Endothelial cell of umbilical vein (primary cell): Measurements from ENCODE around the gene IRF2BP2. TPM values are rescaled to one million over a fixed set of nuclear protein-coding genes. Genes with fewer than 3 reads are reported as not detected.

ENCODE experiments used
- BruUV-seq: library from RNA; stranded (reverse); fragments of 400-500 nt; replicated peaks from 2 replicates; lab custom pipeline; 2021; lab: Mats Ljungman, UMichigan
- CTCF ChIA-PET: fragments of 300-600, 350-600 bp; sonication (Branson Sonifier 250); formaldehyde crosslinking; loops from one replicate; lab custom pipeline; 2021; ENCODE audit warnings: antibody characterized with exemption, inconsistent platforms; lab: Charles Lee
- POLR2A ChIA-PET: fragments of 300-600, 350-600 bp; sonication (Branson Sonifier 250); formaldehyde crosslinking; loops from one replicate; lab custom pipeline; 2021; ENCODE audit warnings: antibody characterized with exemption, inconsistent platforms; lab: Charles Lee
- DNase-seq: peaks from one replicate; pipeline ENCODE4 v3.0.0-alpha.2; 2011; ENCODE audit warnings: low read depth, low spot score
- FAIRE-seq: peaks from 2 replicates; lab custom pipeline; 2011; peaks lifted over from hg19 to GRCh38; lab: Jason Lieb, UNC
- H2AFZ ChIP-seq: 2 replicates; pipeline ENCODE4 v1.6.0; 2012; ENCODE audit warnings: low read depth, low read length, control low read depth, inconsistent platforms
- H3K27ac ChIP-seq: 2 replicates; pipeline ENCODE4 v1.5.1; 2011; ENCODE audit warnings: low read depth, mild to moderate bottlenecking, control low read depth, low read length, moderate library complexity; ENCODE audit not compliant: insufficient read depth
- H3K27me3 ChIP-seq, 2 experiments: 2 replicates each; pipeline versions ENCODE4 v1.6.0 to v1.6.1; 2011; ENCODE audit warnings: low read length in 2 of 2, mixed read lengths in 1 of 2; ENCODE audit not compliant: control insufficient read depth in 2 of 2, insufficient read depth in 2 of 2
- H3K36me3 ChIP-seq, 2 experiments: 2 replicates in 1 of 2; 3 replicates in 1 of 2; pipeline ENCODE4 v1.5.1; 2011; ENCODE audit warnings: low read length in 2 of 2, mild to moderate bottlenecking in 1 of 2, moderate library complexity in 1 of 2; ENCODE audit not compliant: control insufficient read depth in 2 of 2, insufficient read depth in 2 of 2; ENCODE audit errors: extremely low read depth in 1 of 2
- H3K4me1 ChIP-seq: 3 replicates; pipeline ENCODE4 v1.5.1; 2011; ENCODE audit warnings: mild to moderate bottlenecking, low read length; ENCODE audit not compliant: control insufficient read depth, insufficient read depth; ENCODE audit errors: extremely low read depth
- H3K4me2 ChIP-seq: 2 replicates; pipeline ENCODE4 v1.6.1; 2011; ENCODE audit warnings: low read length, control low read depth, mixed read lengths; ENCODE audit not compliant: insufficient read depth
- H3K4me3 ChIP-seq, 3 experiments: fragments of 200-600 bp in 1 of 3; sonication (generic), shearing (Covaris generic) in 1 of 3; replicated peaks in 1 of 3; 2 replicates each; pipeline ENCODE4 v1.5.1; 2011 to 2016; ENCODE audit warnings: control low read depth in 3 of 3, low read length in 3 of 3, mild to moderate bottlenecking in 2 of 3, inconsistent platforms in 1 of 3, low read depth in 1 of 3, moderate library complexity in 1 of 3; ENCODE audit not compliant: insufficient read depth in 1 of 3
- H3K79me2 ChIP-seq: 2 replicates; pipeline ENCODE4 v1.6.0; 2012; ENCODE audit warnings: low read length, inconsistent platforms; ENCODE audit not compliant: control insufficient read depth, insufficient read depth
- H3K9ac ChIP-seq: replicated peaks from 2 replicates; pipeline ENCODE3; 2011; ENCODE audit warnings: low read length, control low read depth; ENCODE audit not compliant: insufficient read depth; ENCODE audit errors: extremely low read depth
- H3K9me1 ChIP-seq: replicated peaks from 3 replicates; pipeline ENCODE4 v1.6.0; 2011; ENCODE audit warnings: mild to moderate bottlenecking, low read length; ENCODE audit not compliant: control insufficient read depth, insufficient read depth; ENCODE audit errors: extremely low read depth
- H3K9me3 ChIP-seq: replicated peaks from 2 replicates; pipeline ENCODE4 v1.5.1; 2012; ENCODE audit warnings: low read length, inconsistent platforms; ENCODE audit not compliant: control insufficient read depth, insufficient read depth
- H4K20me1 ChIP-seq: replicated peaks from 2 replicates; pipeline ENCODE3; 2011; ENCODE audit warnings: mild to moderate bottlenecking, low read length; ENCODE audit not compliant: control insufficient read depth, insufficient read depth; ENCODE audit errors: extremely low read depth
- CTCF ChIP-seq, 2 donors: IDR thresholded peaks; 1 replicate in 1 of 2; 2 replicates in 1 of 2; pipeline ENCODE4 v1.5.1; 2011; ENCODE audit warnings: low read length in 2 of 2, mild to moderate bottlenecking in 2 of 2, moderate library complexity in 2 of 2, control low read depth in 1 of 2, inconsistent platforms in 1 of 2, low read depth in 1 of 2; ENCODE audit not compliant: insufficient read depth in 1 of 2; ENCODE audit errors: extremely low read depth in 1 of 2
- EZH2 ChIP-seq: IDR thresholded peaks from 2 replicates; pipeline ENCODE4 v1.6.1; 2012; ENCODE audit warnings: borderline replicate concordance, low read depth, mild to moderate bottlenecking, moderate library complexity, low read length, inconsistent platforms; ENCODE audit not compliant: severe bottlenecking
- FOS ChIP-seq: IDR thresholded peaks from 2 replicates; pipeline ENCODE4 v1.6.1; 2011; ENCODE audit warnings: mild to moderate bottlenecking, low read length, moderate library complexity, borderline replicate concordance; ENCODE audit not compliant: insufficient read depth
- GATA2 ChIP-seq: IDR thresholded peaks from 2 replicates; pipeline ENCODE4 v1.7.0; 2011; ENCODE audit warnings: low read depth, mild to moderate bottlenecking, moderate library complexity, mixed read lengths, low read length; ENCODE audit not compliant: insufficient read length, insufficient read depth
- JUN ChIP-seq: IDR thresholded peaks from 2 replicates; pipeline ENCODE4 v1.6.1; 2011; ENCODE audit warnings: borderline replicate concordance, low read depth; ENCODE audit not compliant: insufficient read length, insufficient read depth
- MAX ChIP-seq: IDR thresholded peaks from 2 replicates; pipeline ENCODE4 v1.6.1; 2011; ENCODE audit not compliant: insufficient read depth, insufficient read length
- MYC ChIP-seq: IDR thresholded peaks from one replicate; pipeline ENCODE4 v1.6.1; 2011; ENCODE audit warnings: mild to moderate bottlenecking, low read depth, low read length
- POLR2A ChIP-seq: IDR thresholded peaks from 2 replicates; pipeline ENCODE4 v1.6.1; 2012; ENCODE audit warnings: low read depth, mild to moderate bottlenecking, control low read depth, low read length
- POLR2AphosphoS5 ChIP-seq: IDR thresholded peaks from 2 replicates; pipeline ENCODE4 v1.6.1; 2012; ENCODE audit warnings: low read depth, mild to moderate bottlenecking, control low read depth, low read length, moderate library complexity; ENCODE audit not compliant: insufficient read depth
- dilution Hi-C: fragments of 300-500 bp; cut with MboI; formaldehyde crosslinking; loops from one replicate; pipeline ENCODE4 v1.15.0; 2019; ENCODE audit warnings: low sequenced_read_pairs; ENCODE audit not compliant: extremely low pct_ligation_motif_present
- intact Hi-C: fragments of 100-400 bp; cut with micrococcal nuclease; formaldehyde crosslinking; loops from one replicate; pipeline ENCODE4 v1.10.0; 2022
- polyA plus RNA-seq, 4 experiments: library from polyadenylated mRNA; depleted of rRNA in 3 of 4; stranded (reverse) in 3 of 4; unstranded in 1 of 4; fragments of >200 nt; gene quantifications; 2 replicates each; pipeline versions ENCODE4 v1.2.1 to v1.2.3, GENCODE V29; 2011 to 2012; ENCODE audit warnings: missing spikeins in 1 of 4
- total RNA-seq: library from RNA; stranded (reverse); gene quantifications from 2 replicates; pipeline ENCODE4 v1.2.3, GENCODE V29; 2021

IRF2BP2 gene
- total and polyA plus RNA-seq, 2 donors (not counting 3 experiments of a cell fraction or from before 2014, with no cell fraction given), result 66.6 to 109 TPM

GRCh38 chr1:234559152-234559901 is 50.7 kb downstream of the IRF2BP2 start:
- intact Hi-C loops (no loop called here), dilution Hi-C loops (no loop called here)
- Histone ChIP-seq H3K36me3 (no peaks in the 10 kb centered on the region), H3K9ac (no peak overlapping the region), H3K4me2 (no peak overlapping the region), H3K9me3 (no peaks in the 10 kb centered on the region), H3K4me1 (no peaks in the 10 kb centered on the region), H3K4me3 (no peak overlapping the region), H3K27ac (no peak overlapping the region), H3K27me3 (no peaks in the 10 kb centered on the region), H3K9me1 (no peaks in the 10 kb centered on the region), H2AFZ (no peak overlapping the region), H4K20me1 (no peaks in the 10 kb centered on the region), H3K79me2 (no peaks in the 10 kb centered on the region)
- no peak for TF ChIP-seq EZH2
- TF ChIP-seq POLR2AphosphoS5, result no peak
- TF ChIP-seq JUN, result no peak
- TF ChIP-seq MYC, result no peak
- TF ChIP-seq CTCF (IDR thresholded peaks at IDR 0.05; ENCODE audit: extremely low read depth in 1 of 2, insufficient read depth in 1 of 2, low read depth in 1 of 2, low read length in 2 of 2), result no peak
- TF ChIP-seq MAX, result no peak
- TF ChIP-seq GATA2, result no peak
- TF ChIP-seq FOS, result no peak
- TF ChIP-seq POLR2A, result no peak
- FAIRE-seq, result no peak
- CTCF ChIA-PET, result interaction anchor here (1.3 kb wide), 1 partner anchor 15 kb away, joined by 3 read pairs; no protein-coding TSS in a partner anchor
- BruUV-seq, result no TSS peak
- DNase-seq, result no peak
- POLR2A ChIA-PET, result no interaction called here
